Spleen (tissue), 7 donors: Measurements from ENCODE around the gene UGCG.
"Not testable (repeated sequence)": the region's sequence is repeated elsewhere in the genome, so short reads cannot be mapped to it uniquely, and the experiment has no call there.

Experiments used
- CTCF ChIP-seq, 11 experiments: fragments of 200-600 bp in 7 of 11; fragments of 450-650 bp in 4 of 11; sonication (generic) in 4 of 11; IDR thresholded peaks in 8 of 11; conservative IDR thresholded peaks in 3 of 11; 1 replicate in 7 of 11; 2 replicates in 4 of 11; pipeline versions ENCODE4 v1.4.0 to v1.8.0; 2016 to 2021; ENCODE audit warnings: antibody characterized with exemption in 11 of 11, inconsistent platforms in 4 of 11, mild to moderate bottlenecking in 1 of 11
- POLR2A ChIP-seq, 3 donors: fragments of 450-650 bp; IDR thresholded peaks; one replicate each; pipeline ENCODE4 v1.5.1; 2017; ENCODE audit warnings: antibody characterized with exemption in 3 of 3, mild to moderate bottlenecking in 1 of 3
- POLR2AphosphoS5 ChIP-seq, 3 donors: sonication (generic); formaldehyde crosslinking; IDR thresholded peaks; one replicate each; pipeline ENCODE4 v1.5.1; 2017; ENCODE audit warnings: antibody characterized with exemption in 3 of 3
- donor health status: DM: no; HTN: no; CAD: no; lungs with moderate emphysema.
- donor health status: DM: no; HTN: no; CAD: no.
- donor health status: DM: no; HTN: no; CAD: no.

- TF ChIP-seq CTCF (IDR thresholded peaks at IDR 0.05 in 8 of 11, conservative IDR thresholded peaks at IDR 0.05 in 3 of 11); POLR2AphosphoS5 (IDR thresholded peaks at IDR 0.05); POLR2A (IDR thresholded peaks at IDR 0.05): not testable (repeated sequence)
Observed at GRCh38 chr9:111960485-111960884, 63.9 kb downstream of the UGCG start.
